GM19463 (cell line): ENCODE measurements around the gene RASGRP3.
"Not testable (repeated sequence)": the region's sequence is repeated elsewhere in the genome, so short reads cannot be mapped to it uniquely, and the experiment has no call there.

Experiments used
- ATAC-seq: cut with Tn5 transposase; IDR thresholded peaks from one replicate; pipeline ENCODE4 v1.9.1; 2021; ENCODE audit warnings: mild to moderate bottlenecking, moderate library complexity; ENCODE audit not compliant: unreplicated experiment

Gene RASGRP3

GRCh38 chr2:33476131-33476792 is at the start of gene RASGRP3:
Gene RASGRP3 (plus strand): TSS chr2:33476649. CDS start chr2:33515137, 38,488 bp downstream.
- ATAC-seq, result peak; percentile 51

GRCh38 chr2:33426666-33427231 is 49.7 kb upstream of the RASGRP3 start:
- no peak for ATAC-seq

GRCh38 chr2:33430077-33430476 is 46.4 kb upstream of the RASGRP3 start:
- ATAC-seq, result no peak

GRCh38 chr2:33430856-33431255 is 45.6 kb upstream of the RASGRP3 start:
- no peak for ATAC-seq

GRCh38 chr2:33432871-33433270 is 43.6 kb upstream of the RASGRP3 start:
- ATAC-seq, result no peak

GRCh38 chr2:33433279-33434235 is 42.9 kb upstream of the RASGRP3 start:
- no peak for ATAC-seq

GRCh38 chr2:33435518-33435917 is 40.9 kb upstream of the RASGRP3 start:
- no peak for ATAC-seq

GRCh38 chr2:33436083-33436482 is 40.4 kb upstream of the RASGRP3 start:
- no peak for ATAC-seq

- ATAC-seq, result no peak
Measured at GRCh38 chr2:33437297-33437696, 39.2 kb upstream of the RASGRP3 start.

- ATAC-seq, result no peak
Measured at GRCh38 chr2:33437815-33438214, 38.6 kb upstream of the RASGRP3 start.

GRCh38 chr2:33441235-33441810 is 35.1 kb upstream of the RASGRP3 start:
- peak; percentile 96 for ATAC-seq

GRCh38 chr2:33442052-33442451 is 34.4 kb upstream of the RASGRP3 start:
- ATAC-seq, result not testable (repeated sequence)

- no peak for ATAC-seq
Measured at GRCh38 chr2:33442528-33443079, 33.8 kb upstream of the RASGRP3 start.

GRCh38 chr2:33443274-33443829 is 33.1 kb upstream of the RASGRP3 start:
- no peak for ATAC-seq

GRCh38 chr2:33444967-33445366 is 31.5 kb upstream of the RASGRP3 start:
- ATAC-seq, result no peak

GRCh38 chr2:33448220-33448899 is 28.1 kb upstream of the RASGRP3 start:
- no peak for ATAC-seq

GRCh38 chr2:33451214-33451613 is 25.2 kb upstream of the RASGRP3 start:
- no peak for ATAC-seq

- ATAC-seq, result no peak
Measured at GRCh38 chr2:33451825-33452224, 24.6 kb upstream of the RASGRP3 start.

- ATAC-seq, result no peak
Measured at GRCh38 chr2:33452545-33452944, 23.9 kb upstream of the RASGRP3 start.

GRCh38 chr2:33453905-33454479 is 22.5 kb upstream of the RASGRP3 start:
- ATAC-seq, result no peak
